Upper lobe of left lung (tissue), 6 donors: Measurements from ENCODE around the gene PRR9. TPM values are rescaled to one million over a fixed set of nuclear protein-coding genes. Genes with fewer than 3 reads are reported as not detected.
"Not testable (repeated sequence)": the region's sequence is repeated elsewhere in the genome, so short reads cannot be mapped to it uniquely, and the experiment has no call there.

ENCODE experiments used
- ATAC-seq, 2 donors: fragments of 200-7000 bp; cut with Tn5 transposase; one replicate each; pipeline ENCODE4 v1.9.1; 2022; ENCODE audit warnings: mild to moderate bottlenecking in 2 of 2, moderate library complexity in 2 of 2; ENCODE audit not compliant: low FRiP score in 2 of 2
- DNase-seq, 2 donors: peaks; one replicate each; pipeline ENCODE4 v3.0.0-alpha.2; 2019 to 2020
- H3K27ac ChIP-seq, 4 donors: fragments of 200-600 bp; sonication (generic); one replicate each; pipeline ENCODE4 v1.5.1; 2016 to 2019
- H3K27me3 ChIP-seq, 4 donors: fragments of 200-600 bp; sonication (generic); one replicate each; pipeline ENCODE4 v1.5.1; 2017 to 2019
- H3K36me3 ChIP-seq, 4 donors: fragments of 200-600 bp; sonication (generic); one replicate each; pipeline ENCODE4 v1.5.1; 2016 to 2019
- H3K4me1 ChIP-seq, 4 donors: fragments of 200-600 bp; sonication (generic); one replicate each; pipeline ENCODE4 v1.5.1; 2018 to 2019
- H3K4me3 ChIP-seq, 4 donors: fragments of 200-600 bp; sonication (generic); one replicate each; pipeline ENCODE4 v1.5.1; 2017 to 2019; ENCODE audit warnings: mild to moderate bottlenecking in 2 of 4, moderate library complexity in 1 of 4
- H3K9me3 ChIP-seq, 4 donors: fragments of 200-600 bp; sonication (generic); one replicate each; pipeline ENCODE4 v1.5.1; 2018 to 2019
- CTCF ChIP-seq, 6 experiments: fragments of 450-650 bp in 4 of 6; fragments of 200-600 bp in 2 of 6; sonication (generic) in 2 of 6; IDR thresholded peaks; one replicate each; pipeline ENCODE4 v1.5.1; 2016 to 2019; ENCODE audit warnings: antibody characterized with exemption in 6 of 6
- EP300 ChIP-seq, 4 donors: sonication (generic); formaldehyde crosslinking; IDR thresholded peaks; one replicate each; pipeline ENCODE4 v1.5.1; 2017; ENCODE audit warnings: antibody characterized with exemption in 4 of 4, control low read depth in 2 of 4
- POLR2A ChIP-seq, 4 donors: fragments of 450-650 bp; IDR thresholded peaks; one replicate each; pipeline ENCODE4 v1.5.1; 2016 to 2017; ENCODE audit warnings: antibody characterized with exemption in 4 of 4, mild to moderate bottlenecking in 2 of 4
- POLR2AphosphoS5 ChIP-seq, 2 donors: sonication (generic); formaldehyde crosslinking; IDR thresholded peaks; one replicate each; pipeline ENCODE4 v1.5.1; 2017; ENCODE audit warnings: antibody characterized with exemption in 2 of 2
- WGBS, 2 donors: methylation state at CpG; one replicate each; pipeline ENCODE4 v1.1.5; 2017 to 2018; 5-methylcytosine and 5-hydroxymethylcytosine counted together
- total RNA-seq, 6 donors: library from RNA; depleted of rRNA in 4 of 6; stranded (reverse); fragments of >200 nt in 4 of 6; gene quantifications; one replicate each; pipeline versions ENCODE4 v1.1.0 to v1.2.1, GENCODE V29; 2016 to 2021
- donor health status: DM: no; HTN: no; CAD: no; lungs with moderate emphysema.
- donor health status: DM: no; HTN: yes; CAD: no; lungs with severe emphysema.

The PRR9 gene
- total RNA-seq, 6 donors from 2014 or later, result not detected

GRCh38 chr1:153217744-153218416 is 496 bp downstream of the PRR9 start:
- DNase-seq, result no peak
- H3K27me3 ChIP-seq, result no peaks in the 10 kb centered on the region
- ATAC-seq, result no peak
- no peaks in the 10 kb centered on the region for H3K4me1 ChIP-seq
- H3K27ac ChIP-seq, result no peak overlapping the region
- TF ChIP-seq EP300 (IDR thresholded peaks at IDR 0.05) (no peak), POLR2A (IDR thresholded peaks at IDR 0.05) (no peak), POLR2AphosphoS5 (IDR thresholded peaks at IDR 0.05) (no peak), CTCF (IDR thresholded peaks at IDR 0.05) (no peak)
- no peak overlapping the region for H3K4me3 ChIP-seq
- no peaks in the 10 kb centered on the region for H3K36me3 ChIP-seq
- H3K9me3 ChIP-seq, result no peaks in the 10 kb centered on the region
- 47 to 67% methylated on average over 2 of the region's 2 CpGs for WGBS, 2 donors

GRCh38 chr1:153220606-153221303 is 3.4 kb downstream of the PRR9 start:
- ATAC-seq (no peak), DNase-seq (peak in 1 of 2 donors; percentile 20)
- no peak overlapping the region for H3K27ac ChIP-seq
- TF ChIP-seq EP300 (IDR thresholded peaks at IDR 0.05), result no peak
- no peak for TF ChIP-seq CTCF (IDR thresholded peaks at IDR 0.05)
- TF ChIP-seq POLR2AphosphoS5 (IDR thresholded peaks at IDR 0.05), result no peak
- no peak for TF ChIP-seq POLR2A (IDR thresholded peaks at IDR 0.05)
- no peaks in the 10 kb centered on the region for H3K4me1 ChIP-seq
- H3K9me3 ChIP-seq, result no peaks in the 10 kb centered on the region
- H3K27me3 ChIP-seq, result no peaks in the 10 kb centered on the region
- H3K36me3 ChIP-seq, result no peaks in the 10 kb centered on the region
- no peak overlapping the region for H3K4me3 ChIP-seq
- 33 to 44% methylated on average over 6 of the region's 6 CpGs for WGBS, 2 donors

GRCh38 chr1:153223040-153223891 is 5.9 kb downstream of the PRR9 start:
- not testable (repeated sequence) for H3K27me3 ChIP-seq, H3K27ac ChIP-seq, H3K36me3 ChIP-seq, H3K4me1 ChIP-seq, H3K4me3 ChIP-seq, H3K9me3 ChIP-seq
- peak in 1 of 2 donors; percentile 59 for DNase-seq
- peak; percentile 77 to 90 for ATAC-seq
- peak; percentile 48 to 71 (median 58) for TF ChIP-seq CTCF (IDR thresholded peaks at IDR 0.05)
- 47 to 49% methylated on average over 15 to 16 of the region's 16 CpGs for WGBS, 2 donors

- H3K27me3 ChIP-seq, result no peaks in the 10 kb centered on the region
- ATAC-seq (no peak), DNase-seq (no peak)
- TF ChIP-seq EP300 (IDR thresholded peaks at IDR 0.05) (no peak), POLR2AphosphoS5 (IDR thresholded peaks at IDR 0.05) (no peak), POLR2A (IDR thresholded peaks at IDR 0.05) (no peak), CTCF (IDR thresholded peaks at IDR 0.05) (no peak)
- no peak overlapping the region for H3K4me3 ChIP-seq
- H3K4me1 ChIP-seq, result no peaks in the 10 kb centered on the region
- H3K36me3 ChIP-seq, result no peaks in the 10 kb centered on the region
- WGBS, 2 donors, result 68 to 74% methylated on average over 2 of the region's 2 CpGs
- no peak overlapping the region for H3K27ac ChIP-seq
- no peaks in the 10 kb centered on the region for H3K9me3 ChIP-seq
These were observed 10.4 kb downstream of the PRR9 start for GRCh38 chr1:153227810-153228209.
